HL-60 (cell line): ENCODE data around the gene CENPM.

ENCODE experiments used
- DNase-seq, 2 experiments: peaks; one replicate each; pipeline ENCODE4 v3.0.0-alpha.2; 2010 to 2020; ENCODE audit warnings: low read depth in 1 of 2, low spot score in 1 of 2
- H3K27ac ChIP-seq: fragments of 250-450 bp; sonication (Bioruptor Pico); replicated peaks from 2 replicates; pipeline ENCODE4 v1.5.1; 2020; ENCODE audit warnings: mild to moderate bottlenecking, moderate library complexity
- H3K27me3 ChIP-seq: fragments of 250-450 bp; sonication (Bioruptor Pico); 2 replicates; pipeline ENCODE4 v1.5.1; 2021; ENCODE audit warnings: mild to moderate bottlenecking, moderate library complexity; ENCODE audit not compliant: insufficient read depth, poor library complexity, severe bottlenecking
- H3K4me3 ChIP-seq: replicated peaks from 2 replicates; pipeline ENCODE4 v1.5.1; 2011; ENCODE audit warnings: mild to moderate bottlenecking, control low read depth, low read length; ENCODE audit not compliant: insufficient read depth
- GABPA ChIP-seq: IDR thresholded peaks from 2 replicates; pipeline ENCODE4 v1.6.1; 2012; ENCODE audit warnings: low read depth
- POLR2AphosphoS5 ChIP-seq: IDR thresholded peaks from 2 replicates; pipeline ENCODE4 v1.6.1; 2012; ENCODE audit warnings: low read depth
- SPI1 ChIP-seq: IDR thresholded peaks from 2 replicates; pipeline ENCODE4 v1.6.1; 2012; ENCODE audit warnings: low read depth, mild to moderate bottlenecking, borderline replicate concordance
- TF ChIP-seq, protein P1 (sequence below): IDR thresholded peaks from 2 replicates; pipeline ENCODE4 v1.6.1; 2012; ENCODE audit warnings: low read depth; ENCODE audit not compliant: insufficient replicate concordance
- TF ChIP-seq, protein P2 (sequence below): IDR thresholded peaks from one replicate; pipeline ENCODE4 v1.5.1; 2011; ENCODE audit warnings: low read length, control low read depth, inconsistent platforms; ENCODE audit not compliant: insufficient read depth

CENPM gene

DNA sequence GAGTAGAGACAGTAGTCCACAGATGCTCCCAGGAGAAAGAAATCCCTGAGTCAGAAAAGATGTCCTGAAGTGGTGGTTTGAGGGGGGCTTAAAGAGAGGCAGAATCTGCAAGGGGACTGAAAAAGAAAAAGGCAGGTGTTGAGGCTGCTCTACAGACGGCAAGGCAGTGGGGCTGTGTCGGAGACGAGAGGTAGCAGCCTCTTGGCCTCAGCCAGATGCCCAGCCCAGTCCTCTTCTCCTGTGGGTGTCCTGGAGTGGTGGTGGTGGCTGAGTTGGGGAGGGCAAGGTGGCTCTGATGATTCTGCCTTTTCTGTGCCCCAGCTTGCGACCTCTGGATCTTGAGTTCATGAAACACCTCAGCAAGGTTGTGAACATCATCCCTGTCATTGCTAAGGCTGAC is 42.3 kb upstream of the CENPM start:
- Histone ChIP-seq H3K27me3 (no peaks in the 10 kb centered on the region), H3K27ac (no peak overlapping the region), H3K4me3 (no peak overlapping the region)
- no peak for DNase-seq
- no peak for TF ChIP-seq SPI1
- TF ChIP-seq, protein P1, sequence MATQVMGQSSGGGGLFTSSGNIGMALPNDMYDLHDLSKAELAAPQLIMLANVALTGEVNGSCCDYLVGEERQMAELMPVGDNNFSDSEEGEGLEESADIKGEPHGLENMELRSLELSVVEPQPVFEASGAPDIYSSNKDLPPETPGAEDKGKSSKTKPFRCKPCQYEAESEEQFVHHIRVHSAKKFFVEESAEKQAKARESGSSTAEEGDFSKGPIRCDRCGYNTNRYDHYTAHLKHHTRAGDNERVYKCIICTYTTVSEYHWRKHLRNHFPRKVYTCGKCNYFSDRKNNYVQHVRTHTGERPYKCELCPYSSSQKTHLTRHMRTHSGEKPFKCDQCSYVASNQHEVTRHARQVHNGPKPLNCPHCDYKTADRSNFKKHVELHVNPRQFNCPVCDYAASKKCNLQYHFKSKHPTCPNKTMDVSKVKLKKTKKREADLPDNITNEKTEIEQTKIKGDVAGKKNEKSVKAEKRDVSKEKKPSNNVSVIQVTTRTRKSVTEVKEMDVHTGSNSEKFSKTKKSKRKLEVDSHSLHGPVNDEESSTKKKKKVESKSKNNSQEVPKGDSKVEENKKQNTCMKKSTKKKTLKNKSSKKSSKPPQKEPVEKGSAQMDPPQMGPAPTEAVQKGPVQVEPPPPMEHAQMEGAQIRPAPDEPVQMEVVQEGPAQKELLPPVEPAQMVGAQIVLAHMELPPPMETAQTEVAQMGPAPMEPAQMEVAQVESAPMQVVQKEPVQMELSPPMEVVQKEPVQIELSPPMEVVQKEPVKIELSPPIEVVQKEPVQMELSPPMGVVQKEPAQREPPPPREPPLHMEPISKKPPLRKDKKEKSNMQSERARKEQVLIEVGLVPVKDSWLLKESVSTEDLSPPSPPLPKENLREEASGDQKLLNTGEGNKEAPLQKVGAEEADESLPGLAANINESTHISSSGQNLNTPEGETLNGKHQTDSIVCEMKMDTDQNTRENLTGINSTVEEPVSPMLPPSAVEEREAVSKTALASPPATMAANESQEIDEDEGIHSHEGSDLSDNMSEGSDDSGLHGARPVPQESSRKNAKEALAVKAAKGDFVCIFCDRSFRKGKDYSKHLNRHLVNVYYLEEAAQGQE, result no peak

DNA sequence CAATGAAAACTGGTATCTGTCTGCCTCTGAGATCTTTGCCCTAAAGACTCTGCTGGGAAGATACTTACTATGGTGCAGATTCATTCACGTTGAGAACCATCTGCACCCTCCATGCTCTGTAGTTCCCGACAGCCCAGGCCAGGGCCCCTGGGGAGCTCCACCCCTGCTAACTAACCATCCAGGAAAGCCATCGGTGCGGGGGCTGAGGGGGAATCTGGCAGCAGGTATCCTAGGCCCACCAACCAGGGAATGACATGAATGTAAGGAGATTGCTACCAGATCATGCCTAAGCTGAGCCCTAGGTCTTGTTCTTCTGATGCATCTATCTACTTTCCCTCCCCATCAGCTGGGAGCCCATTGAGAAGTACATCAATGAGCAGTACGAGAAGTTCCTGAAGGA is 40.3 kb upstream of the CENPM start:
- TF ChIP-seq GABPA (no peak), POLR2AphosphoS5 (no peak), SPI1 (no peak)
- TF ChIP-seq, protein P1, result no peak
- TF ChIP-seq, protein P2, sequence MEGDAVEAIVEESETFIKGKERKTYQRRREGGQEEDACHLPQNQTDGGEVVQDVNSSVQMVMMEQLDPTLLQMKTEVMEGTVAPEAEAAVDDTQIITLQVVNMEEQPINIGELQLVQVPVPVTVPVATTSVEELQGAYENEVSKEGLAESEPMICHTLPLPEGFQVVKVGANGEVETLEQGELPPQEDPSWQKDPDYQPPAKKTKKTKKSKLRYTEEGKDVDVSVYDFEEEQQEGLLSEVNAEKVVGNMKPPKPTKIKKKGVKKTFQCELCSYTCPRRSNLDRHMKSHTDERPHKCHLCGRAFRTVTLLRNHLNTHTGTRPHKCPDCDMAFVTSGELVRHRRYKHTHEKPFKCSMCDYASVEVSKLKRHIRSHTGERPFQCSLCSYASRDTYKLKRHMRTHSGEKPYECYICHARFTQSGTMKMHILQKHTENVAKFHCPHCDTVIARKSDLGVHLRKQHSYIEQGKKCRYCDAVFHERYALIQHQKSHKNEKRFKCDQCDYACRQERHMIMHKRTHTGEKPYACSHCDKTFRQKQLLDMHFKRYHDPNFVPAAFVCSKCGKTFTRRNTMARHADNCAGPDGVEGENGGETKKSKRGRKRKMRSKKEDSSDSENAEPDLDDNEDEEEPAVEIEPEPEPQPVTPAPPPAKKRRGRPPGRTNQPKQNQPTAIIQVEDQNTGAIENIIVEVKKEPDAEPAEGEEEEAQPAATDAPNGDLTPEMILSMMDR, result no peak
- Histone ChIP-seq H3K27me3 (no peaks in the 10 kb centered on the region), H3K27ac (no peak overlapping the region), H3K4me3 (no peak overlapping the region)
- no peak for DNase-seq

DNA sequence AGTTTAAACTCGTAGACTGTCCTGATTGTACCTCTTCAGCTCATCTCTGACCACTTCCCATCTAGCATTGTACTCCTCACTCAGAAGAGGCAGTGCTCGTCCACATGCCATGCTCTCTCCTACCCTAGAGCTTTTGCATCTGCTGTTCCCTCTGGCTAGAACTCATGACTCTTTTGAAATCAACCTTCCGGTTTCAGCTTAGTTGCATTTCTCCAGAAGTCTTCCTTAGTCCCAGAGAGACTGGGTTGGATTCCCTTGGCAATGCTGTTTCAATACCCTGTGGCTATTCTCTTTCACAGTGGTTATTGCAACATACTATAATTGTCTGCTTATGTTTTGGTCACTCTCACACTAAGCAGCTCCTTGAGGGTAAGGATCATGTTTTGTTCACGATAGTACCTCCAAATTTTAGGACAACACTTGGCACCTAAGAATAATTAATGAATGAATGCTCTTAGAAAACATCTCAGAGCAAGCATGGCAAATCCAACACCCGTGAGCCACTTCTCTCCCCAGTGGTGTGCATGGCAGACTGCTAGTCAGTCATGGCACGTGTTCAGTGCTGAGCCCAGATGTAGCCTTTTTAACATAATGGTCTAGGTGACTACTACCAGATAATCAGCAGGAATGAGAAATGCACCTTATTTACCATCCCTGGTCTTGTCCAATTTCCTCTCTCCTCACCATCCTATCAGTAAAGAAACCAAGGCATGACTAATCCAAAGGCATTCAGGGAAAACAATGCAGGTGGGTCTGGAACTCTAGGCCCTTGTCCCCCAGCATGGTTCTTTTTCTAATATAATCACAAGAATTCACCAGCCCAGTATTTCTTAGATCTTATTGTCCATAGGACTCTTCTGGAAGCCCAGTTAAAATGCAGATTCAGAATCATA is 36.8 kb upstream of the CENPM start:
- Histone ChIP-seq H3K27me3 (no peaks in the 10 kb centered on the region), H3K4me3 (no peak overlapping the region), H3K27ac (0 out of 2 replicates have a peak overlapping the region, but pooled peaks have one; percentile 3)
- TF ChIP-seq, protein P1, result no peak
- TF ChIP-seq SPI1 (peak; percentile 62; the same call in 1 of the 2 replicates), POLR2AphosphoS5 (no peak), GABPA (no peak)
- TF ChIP-seq, protein P2, result no peak
- DNase-seq, result peak; percentile 76 to 79
